Measurements from ENCODE around the gene TECR.
"Not testable (repeated sequence)": the region's sequence is repeated elsewhere in the genome, so short reads cannot be mapped to it uniquely, and the experiment has no call there.

Gene TECR

DNA sequence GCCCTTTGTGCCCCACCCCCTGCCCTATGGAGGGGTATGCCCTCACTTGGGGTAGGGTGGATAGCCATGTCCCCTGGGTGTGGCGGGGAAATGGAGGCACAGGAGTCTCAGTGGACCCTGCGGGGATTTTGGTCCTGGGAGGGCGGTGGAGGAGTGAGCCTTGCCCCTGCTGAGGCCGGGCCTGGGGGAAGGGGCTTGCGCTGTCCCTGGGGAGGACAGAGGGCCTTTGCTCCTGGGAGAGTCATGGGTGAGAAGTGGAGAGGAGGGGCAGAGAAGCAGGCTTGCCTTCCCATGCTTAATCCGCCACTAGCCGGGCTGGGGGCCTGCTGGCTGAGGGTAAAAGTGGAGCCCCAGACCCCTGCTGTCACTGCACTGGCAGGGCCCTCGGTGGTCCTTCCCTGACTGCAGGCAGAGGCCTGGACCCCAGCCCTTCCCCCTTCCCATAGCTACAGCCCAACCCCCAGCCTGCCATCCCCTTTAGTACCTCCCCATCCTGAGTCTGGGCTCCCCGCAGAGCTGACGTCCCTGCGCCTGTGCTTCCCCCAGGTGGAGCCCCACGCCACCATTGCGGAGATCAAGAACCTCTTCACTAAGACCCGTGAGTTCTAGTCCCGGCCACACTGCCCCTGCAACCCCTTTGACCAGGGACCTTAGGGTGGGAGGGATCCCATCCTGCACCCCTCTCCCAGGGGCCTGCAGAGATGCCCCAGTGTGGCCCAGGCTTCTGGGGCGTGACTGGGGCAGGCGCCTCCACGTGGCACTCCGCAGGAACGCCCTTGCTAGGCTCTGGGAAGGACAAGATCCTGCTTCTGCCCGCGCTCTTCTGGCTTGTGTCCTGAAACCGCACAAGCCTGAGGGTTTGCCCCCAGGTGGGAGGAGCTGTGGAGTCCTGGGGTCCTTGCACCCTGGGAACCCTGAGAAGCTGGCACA, 33.5 kb downstream of the TECR start:
- DNase-seq: no peak

GRCh38 chr19:14563590-14563926, 34.2 kb downstream of the TECR start:
- no peak for DNase-seq

- peak; percentile 41 for DNase-seq
Measured at GRCh38 chr19:14563989-14564651, 34.7 kb downstream of the TECR start.

- DNase-seq: not testable (repeated sequence)
Measured at GRCh38 chr19:14564652-14565297, 35.4 kb downstream of the TECR start.

- DNase-seq: no peak
Measured at GRCh38 chr19:14565298-14565679, 35.9 kb downstream of the TECR start.

- DNase-seq: no peak
Measured at GRCh38 chr19:14565765-14566711, 36.6 kb downstream of the TECR start.

- no peak for DNase-seq
Measured at GRCh38 chr19:14566712-14567077, 37.3 kb downstream of the TECR start.

DNA sequence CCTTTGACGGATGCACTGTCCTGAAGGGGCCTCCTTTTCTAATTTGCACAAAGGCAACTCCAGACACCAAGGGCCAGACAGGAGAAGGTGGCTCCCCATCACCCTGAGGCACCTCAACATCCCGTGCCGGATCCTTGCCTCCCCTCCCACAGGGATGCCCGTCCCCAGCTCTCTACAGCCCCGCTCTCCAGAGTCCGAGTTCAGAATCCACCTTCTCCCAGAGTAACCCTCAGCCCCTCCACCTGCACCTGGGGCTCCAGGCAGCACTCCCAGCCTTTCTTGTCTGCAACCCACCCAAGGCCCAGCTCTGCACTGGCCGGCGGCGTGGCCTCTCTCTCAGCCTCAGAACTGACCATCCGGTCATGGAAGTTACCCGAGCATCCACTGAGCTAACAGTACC, 37.7 kb downstream of the TECR start:
- no peak for DNase-seq

DNA sequence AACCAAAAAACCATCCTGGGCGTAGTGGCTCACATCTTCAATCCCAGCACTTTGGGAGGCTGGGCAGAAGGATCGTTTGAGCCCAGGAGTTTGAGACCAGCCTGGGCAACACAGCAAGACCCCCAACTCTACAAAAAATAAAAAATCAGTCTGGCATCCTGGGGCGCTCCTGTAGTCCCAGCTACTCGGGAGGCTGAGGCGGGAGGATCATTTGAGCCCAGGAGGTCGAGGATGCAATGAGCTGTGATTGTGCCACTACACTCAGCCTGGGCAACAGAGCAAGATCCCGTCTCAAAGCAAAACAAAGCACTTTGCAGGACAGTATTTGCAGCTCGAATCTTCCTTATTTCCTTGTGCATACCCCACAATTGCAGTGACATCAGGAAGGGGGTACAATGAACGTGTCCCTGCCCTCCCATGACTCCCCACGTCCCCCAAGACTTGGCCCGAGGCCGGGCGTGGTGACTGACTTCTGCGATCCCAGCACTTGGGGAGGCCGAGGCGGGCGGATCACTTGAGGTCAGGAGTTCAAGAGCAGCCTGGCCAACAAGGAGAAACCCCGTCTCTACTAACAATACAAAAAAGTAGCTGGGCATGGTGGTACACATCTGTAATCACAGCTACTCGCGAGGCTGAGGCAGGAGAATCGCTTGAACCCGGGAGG, 41.6 kb downstream of the TECR start:
- DNase-seq: no peak

GRCh38 chr19:14571695-14572490, 42.5 kb downstream of the TECR start, which contains the start of gene NDUFB7:
TSS of gene NDUFB7 (minus strand) at chr19:14572066. CDS start at chr19:14572000, 66 bp downstream.
- peak; percentile 96 for DNase-seq

- DNase-seq: no peak
Measured at GRCh38 chr19:14575428-14575980, 46.1 kb downstream of the TECR start.

GRCh38 chr19:14576363-14576762, 47.0 kb downstream of the TECR start:
- DNase-seq: no peak

DNA sequence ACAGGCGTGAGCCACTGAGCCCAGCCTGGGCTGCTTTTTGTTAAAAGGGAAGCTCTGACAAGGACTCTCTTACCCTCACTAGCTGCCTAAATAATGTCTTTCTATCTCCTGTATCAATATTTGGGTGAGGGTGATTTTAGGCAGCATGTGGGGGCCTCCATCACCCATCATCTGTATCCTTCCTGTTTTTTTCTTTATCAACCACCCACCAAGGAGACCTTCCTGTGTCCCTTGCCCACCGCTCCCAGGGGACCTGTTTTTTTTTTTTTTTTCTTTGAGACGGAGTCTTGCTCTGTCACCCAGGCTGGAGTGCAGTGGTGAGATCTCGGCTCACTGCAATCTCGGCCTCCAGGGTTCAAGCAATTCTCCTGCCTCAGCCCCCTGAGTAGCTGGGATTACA, 47.9 kb downstream of the TECR start:
- DNase-seq: no peak

GRCh38 chr19:14577885-14578427, 48.6 kb downstream of the TECR start:
- no peak for DNase-seq

DNA sequence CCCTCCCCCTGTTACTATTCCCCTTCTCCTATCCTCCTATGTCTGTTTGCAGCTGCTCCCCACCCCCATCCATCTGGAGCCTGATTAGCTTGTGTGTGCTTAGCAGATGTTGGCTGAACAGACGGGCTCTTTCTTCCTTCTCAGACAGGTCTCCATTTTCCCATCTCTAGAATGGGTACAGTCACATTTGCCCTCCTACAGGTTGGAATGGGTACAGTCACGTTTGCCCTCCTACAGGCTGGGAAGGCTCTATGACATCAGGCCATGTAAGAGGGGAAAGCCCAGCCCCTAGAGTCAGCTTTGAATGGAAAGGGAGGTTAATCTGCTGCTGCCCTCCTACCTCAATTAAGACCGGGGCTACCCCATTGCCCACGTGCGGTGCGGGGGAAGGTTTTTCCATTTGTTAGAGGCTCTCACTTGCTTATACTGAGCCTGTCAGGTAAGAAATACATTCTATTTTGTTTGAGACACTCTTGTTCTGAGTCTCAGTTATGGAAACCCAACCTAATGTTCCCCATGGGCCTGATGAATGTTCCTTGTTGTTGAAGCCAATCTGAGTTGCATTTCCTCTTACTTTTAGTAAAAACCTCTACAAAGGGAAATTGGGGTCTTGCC, 51.3 kb downstream of the TECR start:
- DNase-seq: no peak

- peak; percentile 58 for DNase-seq
Measured at GRCh38 chr19:14582894-14583340, 53.5 kb downstream of the TECR start, which contains the start of gene CLEC17A. TSS of gene CLEC17A (plus strand) at chr19:14583084. CDS start at chr19:14583161, 77 bp downstream.

GRCh38 chr19:14584372-14584771, 55.0 kb downstream of the TECR start:
- DNase-seq: not testable (repeated sequence)

DNA sequence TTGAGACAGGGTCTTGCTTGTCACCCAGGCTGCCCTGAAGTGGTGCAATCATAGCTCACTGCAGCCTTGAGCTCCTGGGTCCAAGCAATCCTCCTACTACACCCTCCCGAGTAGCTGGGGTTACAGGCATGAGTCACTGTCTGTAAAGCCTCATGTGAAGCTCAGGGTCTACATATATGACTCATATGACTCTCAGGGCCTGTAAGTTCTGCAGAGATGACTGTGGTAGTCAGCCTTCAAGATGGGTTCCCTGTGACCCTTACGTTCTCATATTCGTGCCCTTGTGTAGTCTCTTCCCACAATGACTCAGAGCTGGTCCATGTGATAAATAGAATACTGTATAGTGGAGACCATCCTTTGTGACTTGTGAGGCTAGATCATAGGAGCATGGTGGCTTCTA, 55.8 kb downstream of the TECR start:
- peak; percentile 78 for DNase-seq

DNA sequence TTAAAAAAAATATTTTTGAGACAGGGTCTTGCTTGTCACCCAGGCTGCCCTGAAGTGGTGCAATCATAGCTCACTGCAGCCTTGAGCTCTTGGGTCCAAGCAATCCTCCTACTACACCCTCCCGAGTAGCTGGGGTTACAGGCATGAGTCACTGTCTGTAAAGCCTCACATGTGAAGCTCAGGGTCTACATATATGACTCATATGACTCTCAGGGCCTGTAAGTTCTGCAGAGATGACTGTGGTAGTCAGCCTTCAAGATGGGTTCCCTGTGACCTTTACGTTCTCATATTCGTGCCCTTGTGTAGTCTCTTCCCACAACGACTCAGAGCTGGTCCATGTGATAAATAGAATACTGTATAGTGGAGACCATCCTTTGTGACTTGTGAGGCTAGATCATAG, 60.0 kb downstream of the TECR start:
- peak; percentile 64 for DNase-seq

- DNase-seq: no peak
Measured at GRCh38 chr19:14595558-14595957, 66.2 kb downstream of the TECR start.
